EH (cell line): ENCODE results near the gene TSR3.

Experiments
- DNase-seq: peaks from one replicate; pipeline ENCODE4 v3.0.0-alpha.2; 2015; ENCODE audit warnings: low read depth

TSR3 gene

GRCh38 chr16:1351582-1352362 is at the start of gene TSR3, which contains the start of gene GNPTG:
TSR3 (minus strand) TSS chr16:1351878; CDS start chr16:1351804, 74 bp downstream.
GNPTG (plus strand) TSS chr16:1351931; CDS start chr16:1351966, 35 bp downstream.
- DNase-seq: peak; percentile 85

GRCh38 chr16:1401061-1401757 is 49.5 kb upstream of the TSR3 start:
- no peak for DNase-seq

- DNase-seq: no peak
Measured at GRCh38 chr16:1398826-1399581, 47.3 kb upstream of the TSR3 start.

- DNase-seq: no peak
Measured at GRCh38 chr16:1398351-1398750, 46.7 kb upstream of the TSR3 start.

GRCh38 chr16:1397779-1398178 is 46.1 kb upstream of the TSR3 start:
- DNase-seq: no peak

GRCh38 chr16:1395444-1396031 is 43.9 kb upstream of the TSR3 start:
- DNase-seq: no peak

DNA sequence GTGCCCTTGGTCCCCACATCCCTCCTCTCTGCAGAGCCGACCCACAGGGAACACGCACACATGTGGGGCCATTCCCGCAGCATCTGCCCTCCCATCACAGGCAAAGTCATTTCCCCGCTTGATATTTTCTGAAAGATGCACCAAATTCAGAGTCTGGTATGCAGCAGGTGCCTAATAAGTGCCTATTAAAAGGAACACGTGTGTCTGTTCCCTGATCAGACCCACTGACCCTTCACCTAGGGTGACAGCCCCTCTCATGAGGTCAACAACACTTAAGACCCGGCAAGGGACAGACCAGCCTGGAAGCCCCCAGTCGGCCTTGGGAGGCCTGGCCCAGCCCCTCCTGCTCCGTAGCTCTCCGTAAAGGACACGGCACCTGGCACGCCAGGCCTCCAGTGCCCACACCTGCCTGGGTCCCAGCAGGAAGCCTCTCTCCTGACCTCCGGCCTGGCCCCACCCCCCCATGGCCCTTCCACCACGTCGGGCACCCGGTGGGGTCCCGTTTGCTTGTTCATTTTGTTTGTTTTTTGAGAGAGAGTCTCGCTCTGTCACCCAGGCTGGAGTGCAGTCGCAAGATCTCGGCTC is 42.8 kb upstream of the TSR3 start:
- DNase-seq: no peak

GRCh38 chr16:1393613-1394176 is 42.0 kb upstream of the TSR3 start:
- no peak for DNase-seq

DNA sequence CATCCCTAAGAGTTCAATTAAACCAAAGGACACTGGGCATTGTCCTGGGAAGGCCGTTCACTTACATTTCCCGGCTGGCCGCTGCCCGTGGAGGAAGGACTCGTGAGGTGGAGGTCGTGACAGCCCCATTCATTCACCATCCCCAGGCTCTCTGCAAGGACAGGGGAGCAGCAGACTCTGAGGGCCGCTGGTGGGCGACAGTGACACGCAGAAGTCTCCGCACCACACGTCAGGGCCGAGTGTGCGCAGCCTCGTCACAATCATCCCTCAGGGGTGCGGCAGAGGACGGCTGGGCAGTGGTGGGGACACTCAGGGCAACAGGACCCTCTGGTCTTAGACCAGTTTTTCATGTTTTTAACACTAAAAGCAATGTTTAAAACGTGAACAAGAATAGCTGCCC is 41.1 kb upstream of the TSR3 start:
- DNase-seq: no peak

- no peak for DNase-seq
Measured at GRCh38 chr16:1390239-1390779, 38.6 kb upstream of the TSR3 start.

GRCh38 chr16:1389762-1390161 is 38.1 kb upstream of the TSR3 start:
- no peak for DNase-seq

DNA sequence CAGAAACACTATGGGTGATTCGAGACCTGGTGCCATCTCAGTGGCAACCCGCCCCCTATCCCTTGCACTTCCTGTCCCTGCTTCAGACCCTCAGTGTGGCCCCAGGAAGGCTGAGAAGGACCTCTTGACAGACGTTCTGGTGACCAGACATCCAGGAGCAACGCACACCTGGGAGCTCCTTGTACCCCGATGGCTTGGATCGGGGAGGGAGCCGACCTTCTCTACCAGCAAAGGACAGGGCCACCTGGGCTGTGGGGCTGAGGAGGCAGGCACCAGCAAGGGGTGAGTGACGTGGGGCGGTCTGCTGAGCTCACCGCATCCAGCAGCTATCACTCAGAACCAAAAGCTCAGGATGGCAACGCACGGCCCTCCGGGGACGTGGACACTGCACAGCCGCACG is 35.7 kb upstream of the TSR3 start:
- no peak for DNase-seq

DNA sequence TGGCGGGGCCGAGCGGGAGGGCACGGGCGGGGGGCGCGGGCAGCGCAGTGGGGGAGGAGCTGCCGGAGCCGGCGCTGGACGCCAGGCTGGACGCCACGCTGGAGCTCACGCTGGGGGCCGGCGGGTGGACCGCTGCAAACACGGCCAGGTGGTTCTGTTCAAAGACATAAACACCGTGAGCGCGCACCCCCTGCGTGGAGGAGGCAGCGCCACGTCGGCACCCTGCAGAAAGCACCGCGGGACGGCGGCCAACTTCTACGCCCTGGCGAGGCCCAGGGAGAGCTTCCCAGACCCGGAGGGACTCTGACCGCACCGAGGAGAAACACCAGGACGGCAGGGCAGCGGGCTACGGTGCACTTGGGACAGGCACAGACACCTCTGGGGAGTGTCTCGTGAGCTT is 33.6 kb upstream of the TSR3 start:
- no peak for DNase-seq

DNA sequence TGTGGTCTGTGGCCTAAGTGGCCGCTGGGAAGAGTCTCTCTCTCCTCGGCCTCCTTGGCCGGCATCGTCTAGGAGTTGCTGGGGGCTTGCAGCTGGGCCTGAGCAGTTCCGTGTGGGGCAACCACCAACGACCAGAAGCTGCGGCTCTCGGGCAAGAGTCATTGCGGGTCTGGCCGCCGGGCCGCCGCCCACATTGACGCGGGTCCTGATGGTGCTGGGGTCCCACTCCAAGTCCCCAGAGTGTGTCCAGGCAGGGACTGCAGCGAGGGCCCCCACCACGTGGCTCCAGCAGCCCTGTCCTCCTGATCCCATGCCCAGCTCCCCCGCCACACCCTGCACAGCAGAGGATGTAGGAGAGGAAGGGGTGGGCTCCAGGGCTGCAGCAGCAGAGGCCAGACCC is 31.9 kb upstream of the TSR3 start:
- no peak for DNase-seq

DNA sequence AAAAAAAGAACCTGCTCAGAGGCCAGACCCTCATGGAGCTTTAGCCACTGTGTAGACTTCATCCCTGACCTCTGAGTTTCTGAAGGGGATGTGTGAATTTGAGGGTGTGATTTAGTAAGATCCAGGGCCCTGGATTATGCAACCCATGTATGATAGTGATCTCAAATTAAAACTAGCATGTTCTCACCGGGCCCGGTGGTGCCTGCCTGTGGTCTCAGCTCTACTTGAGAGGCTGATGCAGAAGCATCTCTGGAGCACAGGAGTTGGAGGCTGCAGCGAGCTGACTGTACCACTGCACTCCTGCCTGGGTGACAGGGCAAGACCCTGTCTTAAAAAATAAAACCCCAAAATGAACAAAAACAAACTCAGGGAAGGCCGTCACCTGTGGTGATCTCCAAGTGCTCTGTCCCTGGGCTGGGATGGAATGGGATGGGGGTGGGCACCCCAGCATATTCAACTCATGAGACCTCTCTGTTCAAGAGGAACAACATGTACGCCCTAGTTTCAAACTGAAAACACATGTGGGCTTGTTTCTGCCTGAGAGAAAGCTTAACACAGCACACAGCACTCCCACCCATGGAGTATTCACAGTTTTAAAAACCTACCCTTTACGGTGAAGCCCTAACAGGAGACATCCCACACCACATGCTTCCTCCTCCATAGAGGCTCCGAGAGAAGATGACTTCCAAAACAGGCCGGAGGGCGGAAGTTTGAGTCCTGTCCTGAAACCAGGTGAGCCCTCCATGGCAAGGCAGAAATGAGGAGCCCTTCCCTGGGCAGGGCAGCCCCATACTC is 30.1 kb upstream of the TSR3 start:
- no peak for DNase-seq

DNA sequence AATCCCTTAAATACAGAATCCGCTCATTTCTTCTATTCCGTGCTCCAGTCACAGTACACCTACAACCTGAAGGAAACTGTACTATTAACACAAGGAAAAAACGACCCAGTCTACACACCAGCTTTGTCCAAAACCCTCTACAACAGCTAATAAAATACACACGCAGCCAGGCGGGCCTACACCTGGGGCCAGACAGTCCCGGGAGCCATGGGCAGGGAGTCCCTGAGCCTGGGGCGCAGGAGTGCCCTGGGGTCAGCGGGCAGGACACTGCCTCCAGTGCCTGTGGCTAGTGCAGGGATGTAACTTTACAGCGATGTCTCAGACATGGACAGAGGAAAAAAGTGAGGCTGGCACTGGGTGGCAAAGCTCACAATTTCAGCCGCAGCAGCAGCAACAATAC is 28.5 kb upstream of the TSR3 start:
- no peak for DNase-seq

DNA sequence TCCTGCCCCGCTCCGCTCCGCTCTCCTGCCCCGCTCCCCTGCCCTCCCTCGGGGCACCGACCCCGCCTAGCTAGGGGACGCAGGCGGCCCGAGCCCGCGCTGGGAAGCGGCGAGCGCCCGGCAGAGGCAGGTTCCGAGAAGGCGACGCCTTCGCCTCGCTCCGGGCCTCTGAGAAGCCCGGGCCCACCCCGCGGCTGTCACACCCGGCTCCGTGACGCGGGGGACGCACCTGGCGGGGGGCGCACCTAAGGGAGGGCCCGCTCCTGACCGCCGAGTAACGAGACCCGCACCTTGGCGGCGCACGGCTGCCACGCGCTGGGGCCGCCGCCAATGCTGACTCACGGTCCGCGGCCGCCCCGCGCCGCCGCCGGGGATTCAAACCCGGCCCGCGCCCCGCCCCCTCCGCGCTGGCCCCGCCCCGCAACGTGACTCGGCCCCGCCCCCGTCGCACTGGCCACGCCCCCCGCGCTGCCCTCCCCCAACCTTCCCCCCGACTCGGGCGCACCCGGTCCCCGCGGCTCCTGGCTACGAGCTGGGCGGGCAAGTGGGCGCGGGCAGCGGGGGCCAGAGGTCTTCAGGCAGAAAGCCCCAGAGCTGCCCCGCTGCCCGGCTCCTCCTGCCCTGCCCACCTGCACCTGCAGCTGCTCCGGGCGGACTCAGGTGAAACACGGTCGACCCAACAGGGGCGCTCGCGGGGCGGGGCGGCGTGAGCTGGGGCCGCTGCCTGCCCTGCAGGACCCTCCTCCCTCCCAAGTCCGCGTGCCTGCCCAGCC is 27.8 kb upstream of the TSR3 start:
- DNase-seq: peak; percentile 66

DNA sequence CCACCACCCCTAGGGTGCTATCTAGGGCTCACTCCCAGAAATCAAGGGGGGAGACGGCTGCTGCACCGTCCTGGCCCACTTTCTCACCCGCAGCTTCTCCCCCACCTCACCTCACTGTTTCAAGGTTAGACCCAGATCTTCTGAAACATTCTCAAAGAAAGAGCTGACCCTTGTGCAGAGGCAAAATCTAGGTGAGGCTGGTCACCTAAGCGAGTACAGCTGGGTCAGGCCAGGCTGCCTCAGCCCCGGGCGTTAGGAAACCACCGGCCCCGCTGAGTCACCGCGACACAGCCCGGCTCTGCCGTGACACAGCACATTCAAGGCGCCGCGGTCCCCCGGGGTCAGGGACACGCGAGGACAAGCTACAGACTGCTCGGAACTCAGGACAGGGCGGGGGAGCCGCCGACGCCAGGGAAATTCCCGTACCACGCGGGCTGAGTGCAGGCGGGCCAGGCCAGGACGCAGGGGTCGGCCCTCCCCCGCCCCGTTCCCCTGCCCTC is 27.2 kb upstream of the TSR3 start:
- DNase-seq: peak; percentile 87

DNA sequence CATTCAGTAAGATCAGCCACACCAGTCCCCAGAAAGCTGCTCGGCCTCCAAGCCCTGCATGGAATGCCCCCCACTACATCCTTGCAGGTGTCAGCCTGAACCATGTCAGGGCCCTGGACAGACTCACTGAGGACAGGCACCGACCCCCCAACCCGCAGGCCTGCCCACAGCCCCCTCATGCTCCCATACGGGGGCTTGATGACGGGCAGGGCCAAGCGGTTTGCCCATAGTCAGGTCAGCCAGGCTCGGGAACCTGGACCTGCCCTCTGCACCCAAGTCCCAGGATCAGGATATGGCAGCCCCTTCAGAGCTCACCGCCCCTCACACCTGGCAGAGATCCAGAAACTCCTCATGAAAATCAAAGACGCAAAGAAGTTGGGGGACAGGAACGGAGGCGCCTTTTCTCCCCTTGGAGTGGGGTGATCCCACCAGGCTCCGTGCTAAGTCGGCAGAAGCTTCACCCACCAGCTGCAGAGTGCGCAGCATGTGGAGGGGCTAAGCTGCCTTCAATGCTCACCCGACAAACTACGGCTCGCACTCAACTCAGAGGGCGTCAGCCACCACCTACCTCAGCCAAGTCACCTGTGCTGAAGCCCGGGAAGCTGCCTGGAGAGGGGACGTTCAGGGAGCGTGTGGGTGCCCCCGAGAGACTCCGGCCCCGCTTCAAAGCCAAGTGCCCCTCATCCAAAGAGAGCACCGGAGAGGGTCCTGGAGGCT is 26.6 kb upstream of the TSR3 start:
- no peak for DNase-seq
